ENCODE data around the gene CARS2. TPM values are rescaled to one million over a fixed set of nuclear protein-coding genes. Genes with fewer than 3 reads are reported as not detected.

The CARS2 gene
- total and polyA plus RNA-seq, 4 donors, result 61.9 to 102 (median 75.0) TPM

DNA sequence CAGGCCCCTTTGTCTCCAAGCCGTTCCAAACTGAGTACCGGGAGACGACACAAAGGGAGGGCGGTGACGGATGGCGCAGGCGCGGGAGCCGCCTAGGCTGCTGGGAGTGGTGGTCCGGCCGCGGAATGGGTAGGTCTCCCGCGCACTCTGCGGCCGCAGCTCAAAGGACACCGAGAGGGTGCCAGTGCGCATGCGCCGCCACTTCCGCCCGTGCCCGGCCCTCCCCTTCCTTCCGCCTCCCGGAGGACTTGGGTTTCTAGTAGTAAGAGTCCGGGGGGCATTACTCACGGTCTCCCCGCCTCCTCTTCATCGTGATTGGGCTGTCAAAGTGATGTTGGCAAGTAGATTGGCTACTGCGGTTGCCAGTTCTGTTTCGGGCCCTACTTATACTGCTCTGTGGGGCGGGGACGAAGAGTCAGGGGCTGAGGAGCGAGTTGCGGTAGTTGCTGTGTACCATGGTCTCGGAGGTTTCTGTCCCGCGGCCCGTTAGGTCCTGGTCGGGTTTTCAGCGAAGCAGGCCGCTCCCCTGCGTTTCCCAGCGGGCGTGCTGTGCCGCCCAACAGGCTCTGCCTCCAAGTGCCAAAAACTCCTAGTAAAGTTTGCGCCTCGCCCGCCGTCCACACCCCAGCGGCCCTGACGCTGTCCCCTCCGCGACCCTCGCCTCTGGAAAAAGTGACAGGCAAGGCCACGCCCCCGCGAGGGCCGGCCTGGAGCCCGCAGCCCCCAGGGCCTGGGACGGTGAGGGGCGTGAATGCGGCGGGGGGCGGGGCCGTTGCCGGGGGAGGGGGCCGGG lies 7.1 kb upstream of the CARS2 start:
- Histone ChIP-seq H3K36me3 (ENCODE audit: control insufficient read depth in 4 of 4, insufficient read depth in 4 of 4, low read length in 4 of 4) (peaks cover 0 to 2% (median 0%) of the 10 kb centered on the region in 4 donors), H3K9me3 (ENCODE audit: control insufficient read depth in 4 of 4, insufficient read depth in 3 of 4, low read length in 3 of 4) (no peaks in the 10 kb centered on the region), H3K4me1 (ENCODE audit: control insufficient read depth in 5 of 5, insufficient read depth in 5 of 5, low read length in 5 of 5) (peaks cover 2 to 22% (median 8%) of the 10 kb centered on the region in 5 donors), H3K27ac (ENCODE audit: low read depth in 1 of 2, low read length in 1 of 2) (peak overlapping the region; percentile 96 to 97), H3K27me3 (ENCODE audit: control insufficient read depth in 3 of 3, insufficient read depth in 3 of 3, low read length in 2 of 3) (no peaks in the 10 kb centered on the region), H3K9ac (ENCODE audit: insufficient read depth in 1 of 2, low read length in 2 of 2) (peak overlapping the region; percentile 96 to 97), H3K4me3 (peak overlapping the region; percentile 84)
- peak; percentile 100 for DNase-seq
- ATAC-seq (ENCODE audit: insufficient read depth, low FRiP score), result peak; percentile 66
- WGBS, 2 donors, result 0% methylated on average over 60 to 68 of the region's 68 CpGs
- TF ChIP-seq CTCF (IDR thresholded peaks at IDR 0.05; ENCODE audit: control extremely low read depth, extremely low read depth), result no peak

GRCh38 chr13:110712081-110712848 lies 6.3 kb upstream of the CARS2 start:
- peak overlapping the region; percentile 96 to 97 for H3K27ac ChIP-seq (ENCODE audit: low read depth in 1 of 2, low read length in 1 of 2)
- DNase-seq, result peak; percentile 95
- peaks cover 0 to 2% (median 0%) of the 10 kb centered on the region in 4 donors for H3K36me3 ChIP-seq (ENCODE audit: control insufficient read depth in 4 of 4, insufficient read depth in 4 of 4, low read length in 4 of 4)
- H3K27me3 ChIP-seq (ENCODE audit: control insufficient read depth in 3 of 3, insufficient read depth in 3 of 3, low read length in 2 of 3), result no peaks in the 10 kb centered on the region
- H3K9me3 ChIP-seq (ENCODE audit: control insufficient read depth in 4 of 4, insufficient read depth in 3 of 4, low read length in 3 of 4), result no peaks in the 10 kb centered on the region
- peak; percentile 61 for ATAC-seq (ENCODE audit: insufficient read depth, low FRiP score)
- peaks cover 0 to 14% (median 7%) of the 10 kb centered on the region in 5 donors for H3K4me1 ChIP-seq (ENCODE audit: control insufficient read depth in 5 of 5, insufficient read depth in 5 of 5, low read length in 5 of 5)
- WGBS, 2 donors, result 0% methylated on average over 51 to 58 of the region's 58 CpGs
- H3K4me3 ChIP-seq, result peak overlapping the region; percentile 84
- peak overlapping the region; percentile 94 to 96 for H3K9ac ChIP-seq (ENCODE audit: insufficient read depth in 1 of 2, low read length in 2 of 2)
- TF ChIP-seq CTCF (IDR thresholded peaks at IDR 0.05; ENCODE audit: control extremely low read depth, extremely low read depth), result no peak

DNA sequence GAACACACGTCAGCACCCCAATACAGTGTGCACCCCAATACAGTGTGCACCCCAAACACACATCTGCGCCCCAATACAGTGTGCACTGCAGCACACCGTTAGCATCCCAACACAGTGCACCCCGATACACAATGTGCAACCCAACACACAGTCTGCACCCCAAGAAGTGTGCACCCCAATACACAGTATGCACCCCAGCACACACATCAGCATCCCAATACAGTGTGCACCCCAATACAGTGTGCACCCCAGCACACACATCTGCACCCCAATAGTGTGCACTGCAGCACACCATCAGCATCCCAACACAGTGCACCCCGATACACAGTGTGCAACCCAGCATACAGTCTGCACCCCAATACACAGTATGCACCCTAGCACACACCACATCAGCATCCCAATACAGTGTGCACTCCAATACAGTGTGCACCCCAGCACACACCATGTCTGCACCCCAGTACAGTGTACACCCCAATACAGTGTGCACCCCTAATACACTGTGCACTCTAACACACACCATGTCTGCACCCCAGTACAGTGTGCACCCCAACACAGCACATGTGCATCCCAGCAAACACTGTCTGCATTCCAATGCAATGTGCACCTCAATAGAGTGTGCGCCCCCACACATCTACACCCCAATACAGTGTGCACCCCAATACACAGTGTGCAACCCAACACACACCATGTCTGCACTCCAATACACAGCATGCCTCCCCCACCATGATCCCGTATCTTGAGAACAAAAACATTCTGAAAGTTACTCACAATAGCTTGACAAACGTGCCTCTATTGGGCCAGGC lies 855 bp upstream of the CARS2 start:
- Histone ChIP-seq H3K9me3 (ENCODE audit: control insufficient read depth in 4 of 4, insufficient read depth in 3 of 4, low read length in 3 of 4) (no peaks in the 10 kb centered on the region), H3K36me3 (ENCODE audit: control insufficient read depth in 4 of 4, insufficient read depth in 4 of 4, low read length in 4 of 4) (peaks cover 0 to 7% (median 2%) of the 10 kb centered on the region in 4 donors), H3K9ac (ENCODE audit: insufficient read depth in 1 of 2, low read length in 2 of 2) (no peak overlapping the region), H3K27ac (ENCODE audit: low read depth in 1 of 2, low read length in 1 of 2) (peak overlapping the region; percentile 53 to 88), H3K27me3 (ENCODE audit: control insufficient read depth in 3 of 3, insufficient read depth in 3 of 3, low read length in 2 of 3) (no peaks in the 10 kb centered on the region), H3K4me3 (peak overlapping the region; percentile 40), H3K4me1 (ENCODE audit: control insufficient read depth in 5 of 5, insufficient read depth in 5 of 5, low read length in 5 of 5) (peaks cover 12 to 31% (median 15%) of the 10 kb centered on the region in 5 donors)
- DNase-seq (no peak), ATAC-seq (ENCODE audit: insufficient read depth, low FRiP score) (no peak)
- TF ChIP-seq CTCF (IDR thresholded peaks at IDR 0.05; ENCODE audit: control extremely low read depth, extremely low read depth), result no peak
- 64 to 70% methylated on average over 8 of the region's 8 CpGs for WGBS, 2 donors

All from lung (tissue), 12 donors.